Measurements from ENCODE around the gene NAT16. TPM values are rescaled to one million over a fixed set of nuclear protein-coding genes. Genes with fewer than 3 reads are reported as not detected.

Gene NAT16
- total and polyA plus RNA-seq, 2 of the 13 experiments (the other 11 are each of a cell fraction or from before 2014, with no cell fraction given) = 0.04 TPM; not detected in 1

- no peak for TF ChIP-seq ZNF512 (CRISPR knock-in tag; IDR thresholded peaks at IDR 0.05)
- no peak for TF ChIP-seq ZBTB2 (CRISPR knock-in tag; IDR thresholded peaks at IDR 0.05; ENCODE audit: low read depth)
- TF ChIP-seq ZBTB7B (CRISPR knock-in tag; IDR thresholded peaks at IDR 0.05) = peak; percentile 77; the same call in 1 of the 2 replicates
- TF ChIP-seq MED8 (CRISPR knock-in tag; IDR thresholded peaks at IDR 0.05; ENCODE audit: insufficient replicate concordance) = no peak
- TF ChIP-seq NR3C1 (CRISPR knock-in tag; IDR thresholded peaks at IDR 0.05) = no peak
- TF ChIP-seq ZSCAN20 (CRISPR knock-in tag; IDR thresholded peaks at IDR 0.05; ENCODE audit: borderline replicate concordance) = no peak
- no peak for TF ChIP-seq ZNF749 (CRISPR knock-in tag; IDR thresholded peaks at IDR 0.05; ENCODE audit: borderline replicate concordance)
- TF ChIP-seq ZSCAN9 (CRISPR knock-in tag; IDR thresholded peaks at IDR 0.05; ENCODE audit: borderline replicate concordance) = 0 out of 2 replicates have a peak, but pooled peaks have one; percentile 31
- TF ChIP-seq THAP8 (CRISPR knock-in tag; IDR thresholded peaks at IDR 0.05; ENCODE audit: borderline replicate concordance) = no peak
- no peak for TF ChIP-seq TBL1XR1 (IDR thresholded peaks at IDR 0.05; ENCODE audit: borderline replicate concordance, low read length, partially characterized antibody)
- TF ChIP-seq ZNF503 (CRISPR knock-in tag; IDR thresholded peaks at IDR 0.05) = no peak
- TF ChIP-seq THRA (CRISPR knock-in tag; IDR thresholded peaks at IDR 0.05; ENCODE audit: borderline replicate concordance) = peak; percentile 57; the same call in 1 of the 2 replicates
- TF ChIP-seq ZNF878 (CRISPR knock-in tag; IDR thresholded peaks at IDR 0.05) = no peak
- peak; percentile 65 for TF ChIP-seq FOXP4 (CRISPR knock-in tag; IDR thresholded peaks at IDR 0.05)
- no peak for TF ChIP-seq NFE2L1 (CRISPR knock-in tag; IDR thresholded peaks at IDR 0.05; ENCODE audit: borderline replicate concordance)
- 0 out of 2 replicates have a peak, but pooled peaks have one; percentile 70 for TF ChIP-seq BRCA1 (CRISPR knock-in tag; IDR thresholded peaks at IDR 0.05)
- no peak; the same call in 1 of the 2 replicates for TF ChIP-seq ZNF746 (CRISPR knock-in tag; IDR thresholded peaks at IDR 0.05)
- TF ChIP-seq SRSF9 (IDR thresholded peaks at IDR 0.05; ENCODE audit: borderline replicate concordance, insufficient read depth, low read depth, low read length, poor library complexity, severe bottlenecking) = no peak
- TF ChIP-seq ZNF430 (CRISPR knock-in tag; IDR thresholded peaks at IDR 0.05) = peak; percentile 75; the same call in 1 of the 2 replicates
These were observed 57.0 kb downstream of the NAT16 start (continued) for GRCh38 chr7:101122933-101123702.
